Measurements from ENCODE around the gene PPP1R7. TPM values are rescaled to one million over a fixed set of nuclear protein-coding genes. Genes with fewer than 3 reads are reported as not detected.

Gene PPP1R7
- total RNA-seq, 1 donor from 2014 or later = 34.9 TPM

DNA sequence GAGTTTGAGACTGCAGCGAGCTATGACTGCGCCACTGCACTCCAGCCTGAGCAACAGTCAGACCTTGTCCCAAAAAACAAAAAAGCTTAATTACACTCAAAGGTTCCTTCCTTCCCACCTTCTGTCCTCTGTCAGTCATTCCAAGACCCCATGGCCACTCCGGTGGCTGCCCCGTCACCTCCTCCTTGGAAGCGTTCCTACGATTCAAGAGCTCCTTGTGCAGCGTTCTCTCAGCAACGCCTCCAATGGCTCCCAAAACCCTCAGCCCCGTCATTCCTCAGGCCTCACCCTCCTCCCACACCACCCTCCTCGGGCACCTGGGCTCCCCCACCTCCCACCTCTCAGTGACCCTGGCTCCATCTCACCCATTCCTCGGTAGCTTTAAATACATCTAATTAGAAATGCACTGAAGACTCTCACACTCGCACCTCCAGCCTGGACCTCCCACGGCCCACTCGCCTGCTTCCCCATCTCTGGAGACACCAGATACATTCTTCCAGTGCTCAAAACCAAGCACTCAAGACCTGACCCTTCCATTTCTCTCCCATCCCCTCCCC, 9.0 kb upstream of the PPP1R7 start:
- no peak for DNase-seq

DNA sequence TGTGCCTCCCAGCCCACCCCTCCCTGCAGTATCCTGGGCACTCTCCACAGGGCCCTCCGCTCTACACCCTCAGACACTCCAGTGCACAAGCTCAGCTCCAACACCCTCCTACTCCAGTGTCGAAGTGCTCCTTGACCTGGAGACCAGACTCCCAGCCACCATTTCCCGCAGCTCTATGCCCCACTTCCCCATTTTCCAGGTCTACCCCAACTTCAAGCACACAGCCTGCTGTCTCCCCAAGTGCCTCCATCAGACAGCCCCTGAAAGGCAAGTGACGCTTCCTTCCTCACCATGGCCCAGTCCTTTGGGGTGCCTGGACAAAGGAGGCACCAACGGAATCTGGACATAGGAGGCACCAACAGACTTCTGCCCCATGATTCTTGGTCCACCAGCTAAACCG, 8.2 kb upstream of the PPP1R7 start:
- no peak for DNase-seq

DNA sequence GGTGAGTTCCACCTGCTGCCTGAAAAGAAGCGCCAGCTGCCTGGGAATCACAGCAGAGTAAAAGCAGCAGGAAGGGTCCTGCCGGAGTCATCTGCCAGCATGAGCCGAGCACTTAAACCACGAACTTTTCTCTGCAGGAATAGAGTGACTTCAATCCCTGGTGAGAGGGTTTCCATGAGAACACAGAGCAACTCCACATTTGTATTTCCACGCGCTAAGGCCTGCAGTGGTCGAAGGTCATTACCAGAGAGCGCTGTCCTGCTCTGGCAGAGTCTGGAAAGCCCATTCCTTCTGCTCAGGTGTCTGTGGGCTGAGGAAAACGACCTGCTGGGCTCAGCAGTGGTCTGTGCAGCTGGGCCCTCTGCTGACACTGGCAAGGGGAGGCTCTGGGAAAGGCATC, 7.7 kb upstream of the PPP1R7 start:
- no peak for DNase-seq

DNA sequence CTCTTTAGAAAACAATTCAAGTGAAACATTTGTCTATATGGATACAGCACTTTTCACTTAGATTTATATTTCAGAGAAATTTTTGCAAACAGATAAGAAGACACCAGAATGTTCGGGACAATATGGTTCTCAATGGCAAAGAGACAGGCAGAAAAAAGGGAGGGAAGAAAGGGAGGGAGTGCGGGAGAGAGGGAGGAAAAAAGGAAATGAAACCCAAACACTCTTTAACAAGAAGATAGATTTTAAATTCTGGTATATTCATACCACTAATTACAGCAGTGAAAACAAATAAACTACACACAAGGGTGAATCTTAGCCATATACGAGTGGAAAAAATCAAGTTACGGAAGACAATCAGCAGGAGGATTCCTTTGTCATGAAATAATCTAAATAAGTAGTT, 4.0 kb upstream of the PPP1R7 start:
- no peak for DNase-seq

DNA sequence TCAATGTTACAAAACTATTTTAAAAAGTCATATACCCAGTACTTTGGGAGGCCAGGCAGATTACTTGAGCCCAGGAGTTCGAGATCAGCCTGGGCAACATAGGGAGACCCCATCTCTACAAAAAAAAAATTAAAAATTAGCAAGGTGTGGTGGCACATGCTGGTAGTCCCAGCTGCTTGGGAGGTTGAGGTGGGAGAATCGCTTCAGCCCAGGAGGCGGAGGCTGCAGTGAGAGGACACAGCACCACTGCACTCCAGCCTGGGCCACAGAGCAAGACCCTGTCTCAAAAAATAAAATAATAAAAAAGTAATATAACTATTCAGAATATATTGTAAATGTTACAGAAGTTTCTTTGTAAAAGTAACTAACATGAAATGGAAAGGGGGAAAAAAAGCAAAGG, 2.9 kb upstream of the PPP1R7 start:
- DNase-seq = no peak

DNA sequence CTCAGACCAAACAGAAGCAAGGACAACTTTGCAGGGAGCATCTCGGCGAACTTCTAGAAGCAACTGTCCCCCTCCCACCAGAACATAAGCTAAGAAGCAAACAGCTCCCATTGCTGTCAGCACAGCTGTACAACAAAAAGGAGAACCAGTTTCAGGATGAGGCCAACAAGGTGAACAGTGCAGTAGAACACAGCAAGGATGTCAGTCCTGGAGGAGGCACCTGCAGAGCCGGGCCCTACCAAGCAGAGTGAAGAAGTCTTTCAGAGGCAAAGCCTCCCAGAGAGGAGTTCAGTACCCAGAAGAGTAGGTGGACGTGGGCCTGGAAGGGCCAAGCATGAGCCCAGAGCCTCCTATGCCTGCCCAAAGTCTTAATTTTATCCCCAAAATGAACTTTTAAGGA, 2.0 kb upstream of the PPP1R7 start:
- DNase-seq = no peak

DNA sequence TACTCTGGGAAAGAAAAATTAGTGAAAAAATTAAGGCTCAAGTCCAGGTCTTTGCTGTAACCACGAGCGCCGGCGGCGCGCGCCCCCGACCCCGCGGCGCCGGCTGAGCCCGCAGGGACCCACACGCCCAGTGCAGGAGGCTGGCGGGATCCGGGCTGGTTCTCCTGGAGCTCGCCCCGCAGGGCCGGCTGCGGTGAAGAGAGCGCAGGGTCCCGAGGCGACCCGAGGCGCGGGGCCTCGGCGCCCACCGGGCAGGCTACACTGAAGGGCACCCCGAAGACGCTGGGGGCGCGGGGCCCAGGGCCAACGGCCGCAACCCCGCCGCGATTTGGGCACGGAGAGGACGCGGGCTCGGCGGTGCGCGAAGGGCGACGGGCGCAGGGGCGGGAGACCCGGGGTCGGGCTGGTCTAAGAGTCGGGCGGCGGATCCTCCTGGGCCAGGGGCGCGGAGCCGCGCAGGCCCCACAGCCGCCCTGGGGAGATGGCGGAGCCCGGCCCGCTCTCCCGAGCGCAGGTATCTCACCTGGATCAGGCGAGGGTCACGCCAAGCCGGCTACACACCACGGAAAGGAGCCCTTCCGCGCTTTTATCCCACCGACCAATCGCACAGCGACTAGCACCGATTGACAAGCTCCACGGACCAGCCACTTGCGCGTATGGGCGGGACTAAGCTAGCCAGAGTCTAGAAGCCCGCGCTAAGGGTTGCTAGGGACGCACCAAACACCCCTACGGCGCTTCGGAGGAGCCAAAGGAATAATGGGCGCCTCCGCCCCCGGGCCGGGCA, 1.2 kb upstream of the PPP1R7 start, which contains the start of gene PASK:
Gene PASK, minus strand, starts transcription at position 582 of the 784 bp plus-strand sequence. CDS start 6,440 bp downstream, outside the sequence.
- DNase-seq = peak; percentile 97

DNA sequence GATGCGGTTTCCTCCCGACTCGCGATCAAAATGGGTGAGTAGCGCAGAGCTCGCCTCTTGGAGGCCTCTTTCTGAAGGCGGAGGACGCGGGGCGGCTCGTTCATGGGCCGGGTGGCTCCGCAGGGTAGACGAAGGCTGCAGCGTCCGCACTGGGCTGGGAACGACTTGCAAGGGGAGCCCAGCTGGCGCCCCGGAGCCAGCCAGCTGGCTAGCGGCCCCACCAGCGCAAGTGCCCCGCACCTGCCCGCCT, 667 bp upstream of the PPP1R7 start:
- DNase-seq = no peak

DNA sequence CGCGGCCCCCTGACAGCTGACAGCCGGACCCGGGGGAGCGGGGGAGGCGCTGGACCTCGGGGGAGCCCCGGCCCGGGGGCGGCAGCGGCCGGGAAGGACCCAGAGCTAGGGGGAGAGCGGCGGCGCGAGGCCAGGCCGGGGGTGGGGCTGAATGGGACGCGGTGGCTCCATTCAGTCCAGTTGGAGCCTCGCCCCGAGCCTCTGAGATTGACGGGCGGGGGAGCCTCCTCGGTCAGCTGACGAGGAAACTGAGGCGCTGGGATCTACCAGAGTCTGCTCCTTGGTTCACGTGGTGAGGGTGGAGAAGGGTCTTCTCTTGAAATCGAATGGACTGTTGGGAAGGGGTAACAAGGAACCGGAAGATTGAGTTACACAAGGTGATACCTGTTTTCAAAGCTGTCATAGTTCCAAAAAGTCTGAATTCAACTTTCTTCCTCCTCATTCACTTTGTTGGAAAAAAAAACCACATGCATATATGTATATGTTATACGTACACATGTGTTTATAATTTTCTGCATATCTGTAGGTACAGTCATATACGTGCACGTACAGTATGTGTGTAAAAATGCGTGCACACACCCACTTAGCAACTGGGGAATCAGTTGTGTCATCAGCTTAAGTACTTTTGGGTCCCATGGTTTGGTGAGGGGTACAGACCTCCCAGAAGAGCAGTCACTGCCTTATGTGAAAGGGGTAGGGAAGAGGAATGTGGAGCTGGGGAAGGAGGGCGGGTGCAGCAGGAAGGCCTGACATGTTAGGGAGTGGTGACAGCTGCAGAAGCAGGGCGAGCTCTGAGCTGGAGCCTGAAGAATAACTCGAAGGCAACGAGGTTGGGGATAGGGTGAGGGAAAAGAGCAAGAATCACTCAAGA, 628 bp downstream of the PPP1R7 start:
- peak; percentile 52 for DNase-seq

DNA sequence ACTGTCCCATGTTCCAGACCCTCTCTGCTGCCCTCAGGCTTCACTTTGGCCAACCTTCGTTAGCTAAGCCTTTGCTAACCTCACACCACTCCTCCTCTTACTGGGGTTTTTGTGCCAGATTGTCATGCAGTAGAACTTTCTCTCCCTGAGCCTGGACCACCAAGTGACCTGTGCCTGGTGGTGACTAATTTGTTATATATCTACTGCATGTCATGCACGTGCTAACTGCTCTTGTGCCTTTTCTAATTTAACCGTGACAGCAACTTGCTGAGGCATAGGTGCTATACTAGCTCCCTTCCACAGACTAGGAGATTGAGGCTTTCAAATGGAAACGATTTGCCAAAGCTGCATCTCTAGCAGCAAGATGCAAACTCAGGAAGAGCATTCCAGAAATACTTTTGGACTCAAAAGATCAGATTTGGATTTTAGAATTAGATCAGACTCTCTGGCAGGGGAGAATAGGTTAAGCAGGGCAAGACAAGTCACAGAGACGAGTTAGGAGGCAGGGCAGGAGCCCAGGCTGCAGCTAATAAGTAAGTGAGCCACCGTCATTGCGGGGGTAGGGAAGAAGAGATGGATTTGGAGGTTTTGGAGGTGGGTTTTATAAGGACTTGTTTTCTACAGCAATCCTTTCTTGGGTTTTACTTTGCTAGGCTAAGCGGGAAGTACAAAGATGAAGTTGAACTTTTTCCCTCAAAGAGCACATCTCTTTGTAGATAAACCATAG, 1.8 kb downstream of the PPP1R7 start:
- DNase-seq = no peak

DNA sequence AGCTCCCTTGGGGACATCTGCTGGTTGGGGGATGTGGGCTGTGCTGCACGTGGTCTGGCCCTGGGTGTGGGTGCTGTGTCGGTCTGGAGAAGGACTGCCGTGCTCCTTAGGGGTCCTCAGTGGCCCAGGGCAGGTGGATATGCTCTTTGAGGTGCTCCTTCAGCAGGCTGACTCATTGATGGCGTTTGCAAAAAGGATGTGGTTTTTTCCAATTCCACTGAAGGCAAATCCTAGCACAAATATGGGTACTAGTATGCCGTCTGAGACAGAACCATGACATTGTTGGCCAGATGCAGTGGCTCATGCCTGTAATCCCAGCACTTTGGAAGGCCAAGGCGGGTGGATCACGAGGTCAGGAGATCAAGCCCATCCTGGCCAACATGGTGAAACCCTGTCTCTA, 3.3 kb downstream of the PPP1R7 start:
- no peak for DNase-seq

DNA sequence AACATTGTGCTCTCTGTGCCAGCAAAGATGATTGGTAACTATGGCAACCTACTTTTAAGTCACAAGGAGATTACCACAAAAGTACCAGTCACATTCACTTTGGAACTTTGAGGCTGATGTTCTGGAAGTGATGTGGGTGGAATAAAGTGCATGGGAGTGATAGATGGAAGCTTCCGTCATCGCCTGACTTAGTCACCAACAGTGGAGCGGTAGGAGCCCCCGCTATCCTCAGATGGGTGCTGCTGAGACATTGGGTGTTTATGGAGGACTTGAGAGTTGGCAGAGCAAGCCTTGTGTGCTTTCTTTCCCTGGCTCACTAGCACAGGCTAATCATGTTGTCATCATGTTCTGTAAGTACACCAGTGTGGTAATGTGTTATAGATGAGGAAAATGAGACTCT, 4.6 kb downstream of the PPP1R7 start:
- DNase-seq = no peak

DNA sequence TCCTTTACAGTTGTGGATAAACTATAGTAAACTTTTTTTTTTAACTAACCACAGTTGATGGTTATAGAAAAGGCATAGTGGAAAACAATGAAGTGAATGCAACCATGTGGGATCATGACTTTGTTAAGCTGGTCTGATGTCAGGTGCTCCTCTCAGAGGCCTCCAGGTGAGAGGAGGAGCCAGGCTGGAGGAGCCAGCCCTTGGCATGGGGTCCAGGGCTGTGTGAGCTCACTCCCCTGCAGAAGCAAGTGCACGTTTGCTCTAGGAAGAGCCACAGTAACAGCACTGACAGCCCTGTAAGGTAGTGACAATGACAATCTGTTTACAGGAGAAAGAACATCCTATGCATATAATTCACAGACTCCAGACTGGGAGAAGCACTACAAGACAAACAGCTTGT, 5.7 kb downstream of the PPP1R7 start:
- DNase-seq = no peak

DNA sequence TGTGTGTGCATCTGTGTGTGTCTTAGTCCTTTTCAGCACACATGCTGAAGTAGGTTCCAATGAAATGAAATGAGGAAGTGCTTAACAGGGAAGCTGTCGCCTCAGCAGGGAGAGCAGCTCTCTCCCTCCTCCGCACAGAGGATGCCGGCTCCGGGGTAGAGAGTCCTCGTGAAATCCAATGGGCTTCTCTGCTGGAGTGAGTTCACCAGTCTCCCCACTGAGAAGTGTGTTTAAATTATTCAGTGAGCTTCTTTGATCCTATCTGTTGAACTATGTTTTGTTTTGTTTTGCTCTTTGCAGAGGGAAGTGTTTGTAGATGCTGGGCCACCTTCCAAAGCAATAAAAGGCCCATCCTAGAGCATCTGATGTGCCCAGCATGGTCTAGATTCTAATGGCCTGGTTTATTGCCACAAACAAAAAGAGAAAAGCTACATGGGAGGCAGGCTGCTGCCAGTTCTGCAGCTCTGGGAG, 6.7 kb downstream of the PPP1R7 start:
- DNase-seq = no peak

DNA sequence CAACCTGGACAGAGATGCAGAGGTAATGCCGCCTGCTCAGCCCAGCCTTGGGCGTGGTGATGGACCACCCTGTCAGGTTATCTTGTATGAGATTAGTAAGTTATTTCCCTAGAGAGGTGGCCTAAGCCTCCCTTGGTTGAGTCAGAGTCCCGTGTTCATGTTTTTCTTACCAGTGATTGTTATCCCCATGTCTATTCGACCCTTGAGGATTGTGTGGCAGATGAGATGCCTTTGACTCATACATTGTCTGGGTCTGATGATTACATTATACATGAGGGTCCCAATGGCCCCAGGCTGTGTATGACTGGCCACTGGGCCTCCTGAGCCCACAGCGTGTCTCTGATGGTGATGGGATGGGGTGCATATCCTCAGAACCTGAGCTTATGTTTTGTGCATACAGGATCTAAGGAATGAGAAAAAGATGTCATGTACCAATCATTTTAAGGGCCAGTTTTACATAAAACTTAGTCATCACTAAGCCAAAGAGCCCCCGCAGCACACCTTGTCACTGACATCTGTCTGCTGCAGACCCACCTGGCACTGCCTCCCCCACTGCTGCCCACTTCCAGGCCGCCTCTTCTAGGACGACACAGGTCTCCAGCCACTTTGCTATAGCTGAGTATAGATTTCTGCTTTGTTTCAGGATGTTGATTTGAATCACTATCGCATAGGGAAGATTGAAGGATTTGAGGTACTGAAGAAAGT, 7.7 kb downstream of the PPP1R7 start:
- no peak for DNase-seq

DNA sequence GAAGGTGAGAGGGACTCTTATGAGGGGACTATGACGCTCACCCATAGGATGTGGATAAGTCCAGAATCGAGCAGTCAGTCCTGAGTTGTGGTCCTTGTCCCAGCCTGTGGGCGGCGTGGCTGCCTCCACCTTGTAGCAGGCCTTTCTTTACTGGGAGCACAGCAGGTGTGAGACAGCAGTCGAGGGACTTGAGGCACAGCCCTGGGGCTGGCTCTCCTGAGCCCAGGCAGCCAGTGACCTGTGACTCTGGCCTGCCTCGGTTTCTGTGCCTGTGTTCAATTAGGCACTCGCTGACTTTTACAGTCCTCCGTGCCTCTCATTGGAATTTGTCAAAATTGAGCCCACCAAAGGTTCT, 8.3 kb downstream of the PPP1R7 start:
- no peak for DNase-seq

DNA sequence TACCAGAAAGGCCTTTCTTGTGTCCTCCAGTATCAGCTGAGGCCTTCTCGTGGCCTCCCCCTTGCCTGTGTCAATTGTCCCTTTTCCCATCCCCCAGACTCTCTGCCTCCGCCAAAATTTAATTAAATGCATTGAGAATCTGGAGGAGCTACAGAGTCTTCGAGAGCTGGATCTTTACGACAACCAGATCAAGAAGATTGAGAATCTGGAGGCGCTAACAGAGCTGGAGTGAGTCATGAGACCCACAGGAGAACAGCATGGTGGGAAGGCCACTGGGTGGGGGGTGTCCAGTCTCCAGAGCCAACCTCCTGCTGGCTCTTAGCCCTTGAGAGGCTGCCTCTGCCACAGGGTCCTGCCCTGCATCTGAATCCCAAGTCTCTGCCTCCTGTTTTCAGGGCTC, 8.8 kb downstream of the PPP1R7 start:
- DNase-seq = no peak

DNA sequence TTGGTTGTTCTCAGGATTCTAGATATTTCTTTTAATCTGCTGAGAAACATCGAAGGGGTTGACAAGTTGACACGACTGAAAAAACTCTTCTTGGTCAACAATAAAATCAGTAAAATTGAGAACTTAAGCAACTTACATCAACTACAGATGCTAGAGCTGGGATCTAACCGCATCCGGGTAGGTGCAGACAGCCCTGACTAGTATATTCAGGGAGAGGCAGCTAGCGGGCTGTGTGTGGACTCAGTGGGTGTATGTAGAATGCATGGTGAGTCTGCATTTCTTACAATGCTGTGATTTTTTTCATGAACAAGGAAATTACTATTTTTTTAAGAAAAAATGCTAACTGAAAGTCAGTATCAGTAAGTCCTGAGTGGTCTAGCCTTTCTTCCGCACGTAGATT, 10.1 kb downstream of the PPP1R7 start:
- DNase-seq = no peak

DNA sequence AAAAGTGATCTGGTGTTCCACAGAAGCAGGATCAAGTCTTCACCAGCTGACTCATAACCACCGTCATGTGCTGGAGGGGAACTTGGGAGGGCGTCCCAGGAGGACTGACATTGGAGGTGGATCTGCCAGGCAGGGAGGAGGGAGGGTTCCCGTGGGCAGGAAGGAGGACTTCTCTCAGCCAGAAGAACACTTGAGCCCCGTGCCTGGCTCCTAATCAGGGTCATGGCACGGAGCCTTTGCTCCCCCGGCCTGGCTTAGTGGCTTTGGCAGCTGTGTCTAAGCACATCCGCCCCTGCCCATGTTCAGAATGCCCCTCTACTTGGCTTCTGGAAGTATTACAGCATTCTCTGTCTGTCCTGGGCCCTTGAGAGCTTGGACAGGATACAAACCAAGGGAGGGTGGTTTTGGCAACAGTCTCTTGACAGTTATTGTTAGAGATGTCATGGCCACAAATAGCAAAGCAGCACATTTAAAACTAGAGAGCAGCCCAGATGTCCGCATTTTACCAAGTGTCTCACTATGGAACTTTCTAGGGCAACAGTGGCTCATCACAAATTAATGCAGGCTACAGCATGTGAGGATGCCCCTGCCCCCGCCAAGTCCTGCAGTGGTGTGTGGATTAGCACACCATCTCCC, 11.5 kb downstream of the PPP1R7 start:
- peak; percentile 90 for DNase-seq

DNA sequence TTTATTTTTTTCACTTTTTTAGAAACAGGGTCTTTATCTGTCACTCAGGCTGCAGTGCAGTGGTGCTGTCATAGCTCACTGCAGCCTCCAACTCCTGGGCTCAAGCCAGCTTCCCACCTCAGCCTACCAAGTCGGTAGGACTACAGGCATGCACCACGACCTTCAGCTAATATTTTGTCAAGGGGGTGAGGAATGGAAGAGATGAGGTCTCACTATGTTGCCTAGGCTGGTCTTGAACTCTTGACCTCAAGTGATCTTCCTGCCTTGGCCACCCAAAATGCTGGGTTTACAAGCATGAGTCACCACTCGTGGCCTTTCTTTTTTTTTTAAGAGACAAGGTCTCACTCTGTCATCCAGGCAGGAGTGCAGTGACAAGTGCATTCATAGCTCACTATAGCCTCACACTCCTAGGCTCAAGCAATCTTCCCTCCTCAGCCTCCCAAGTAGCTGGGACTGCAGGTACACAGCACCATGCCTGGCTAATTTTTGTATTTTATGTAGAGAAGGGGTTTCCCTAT, 13.4 kb downstream of the PPP1R7 start:
- DNase-seq = no peak

DNA sequence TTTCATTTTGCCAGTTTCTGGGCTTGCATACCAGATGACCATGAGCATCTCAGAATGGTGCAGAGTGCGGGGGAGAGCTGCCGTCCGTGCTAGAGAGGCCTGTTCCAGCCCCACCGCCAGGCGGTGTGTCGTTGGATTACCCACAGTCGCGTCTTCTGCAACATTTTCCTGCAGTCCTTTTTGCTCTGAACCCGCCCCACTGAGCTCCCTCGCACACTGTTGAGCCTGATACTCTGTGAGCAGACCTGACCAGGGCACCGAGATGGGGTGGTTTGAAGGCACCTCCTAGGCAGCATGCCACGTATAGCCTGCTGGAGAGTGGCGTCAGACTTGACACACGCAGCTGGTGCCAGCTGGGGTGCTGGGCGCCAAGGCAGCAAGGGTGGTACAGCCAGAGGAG, 18.1 kb downstream of the PPP1R7 start:
- peak; percentile 27 for DNase-seq

Data from tongue (tissue), 2 donors.